Measurements from ENCODE around the gene ACP3. TPM values are rescaled to one million over a fixed set of nuclear protein-coding genes. Genes with fewer than 3 reads are reported as not detected.

ACP3 gene
- total RNA-seq, 1 experiment from 2014 or later = not detected

DNA sequence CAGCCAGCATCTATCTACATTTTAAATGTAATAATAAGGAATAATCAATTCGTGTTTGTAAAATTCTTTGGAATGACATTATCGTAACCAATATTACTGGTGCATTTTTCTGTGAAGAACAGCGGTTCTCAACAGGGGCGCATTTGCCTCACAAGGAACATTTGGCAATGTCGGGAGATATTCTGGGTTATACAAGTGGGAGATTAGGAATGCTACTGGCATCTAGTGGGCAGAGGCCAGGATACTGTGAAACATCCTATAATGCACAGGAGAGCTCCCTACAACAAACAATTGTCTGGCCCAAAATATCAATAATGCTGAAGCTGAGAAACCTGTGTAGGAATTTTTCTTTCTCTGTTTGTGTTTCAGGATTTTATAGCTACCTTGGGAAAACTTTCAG, 25.0 kb downstream of the ACP3 start:
- Histone ChIP-seq H3K4me3 (no peak overlapping the region), H3K27me3 (peaks cover 10% of the 10 kb centered on the region; the same call in 1 of the 2 replicates), H3K9me3 (replicated peaks) (no peaks in the 10 kb centered on the region), H3K36me3 (no peaks in the 10 kb centered on the region), H3K4me1 (peaks cover 6% of the 10 kb centered on the region; the same call in 1 of the 2 replicates), H3K27ac (no peak overlapping the region)
- DNase-seq = no peak

- Histone ChIP-seq H3K4me3 (no peak overlapping the region), H3K27ac (no peak overlapping the region), H3K4me1 (peaks cover 9% of the 10 kb centered on the region; the same call in 1 of the 2 replicates), H3K27me3 (peaks cover 10% of the 10 kb centered on the region; the same call in 1 of the 2 replicates), H3K9me3 (replicated peaks) (no peaks in the 10 kb centered on the region), H3K36me3 (no peaks in the 10 kb centered on the region)
- DNase-seq = no peak
Observed at GRCh38 chr3:132342610-132343009, 25.4 kb downstream of the ACP3 start.

- Histone ChIP-seq H3K9me3 (replicated peaks) (no peaks in the 10 kb centered on the region), H3K36me3 (no peaks in the 10 kb centered on the region), H3K27me3 (peaks cover 10% of the 10 kb centered on the region; the same call in 1 of the 2 replicates), H3K27ac (no peak overlapping the region), H3K4me1 (peaks cover 9% of the 10 kb centered on the region; the same call in 1 of the 2 replicates), H3K4me3 (no peak overlapping the region)
- DNase-seq = peak; percentile 31 to 67
Observed at GRCh38 chr3:132343018-132343612, 25.9 kb downstream of the ACP3 start.

GRCh38 chr3:132344666-132345280, 27.6 kb downstream of the ACP3 start:
- peaks cover 9% of the 10 kb centered on the region; the same call in 1 of the 2 replicates for H3K4me1 ChIP-seq
- peaks cover 10% of the 10 kb centered on the region; the same call in 1 of the 2 replicates for H3K27me3 ChIP-seq
- no peaks in the 10 kb centered on the region for H3K9me3 ChIP-seq (replicated peaks)
- H3K4me3 ChIP-seq = no peak overlapping the region
- DNase-seq = no peak
- no peak overlapping the region for H3K27ac ChIP-seq
- H3K36me3 ChIP-seq = no peaks in the 10 kb centered on the region

DNA sequence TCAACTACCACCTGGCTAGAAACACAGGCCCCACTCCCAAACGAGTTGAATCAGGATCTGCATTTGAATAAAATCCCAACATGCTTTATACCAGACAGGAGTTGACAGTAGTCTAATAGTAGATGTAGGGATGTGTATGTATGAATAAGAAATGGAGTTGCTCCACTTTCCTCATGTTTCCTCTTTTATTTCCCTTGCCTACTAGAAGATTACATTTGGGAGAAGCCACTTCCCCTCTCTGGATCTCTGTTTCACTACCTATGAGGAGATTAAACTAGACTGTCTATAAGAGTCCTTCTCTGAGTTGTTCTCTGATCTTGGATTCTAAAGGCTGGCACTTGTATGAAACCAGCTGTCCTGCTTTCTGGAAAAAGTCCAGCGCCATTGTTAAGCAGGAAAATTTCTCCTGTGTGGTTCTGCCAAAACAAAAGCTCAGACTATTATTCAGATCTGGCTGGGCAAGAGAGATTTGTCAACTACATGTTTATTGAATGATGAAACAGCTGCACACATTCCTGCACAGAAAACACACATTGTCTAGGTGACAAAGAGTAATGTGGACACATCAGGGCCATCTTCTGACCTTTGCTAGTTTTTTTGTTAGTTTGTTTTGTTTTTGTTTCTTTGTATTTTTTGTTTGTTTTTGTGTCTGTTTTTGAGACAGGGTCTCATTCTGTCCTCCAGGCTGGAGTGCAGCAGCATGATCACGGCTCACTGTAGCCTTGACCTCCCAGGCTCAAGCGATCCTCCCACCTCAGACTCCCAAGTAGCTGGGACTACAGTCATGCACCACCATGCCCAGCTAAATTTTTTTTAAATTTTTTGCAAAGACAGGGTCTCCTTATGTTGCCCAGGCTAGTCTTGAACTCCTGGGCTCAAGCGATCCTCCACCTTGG, 29.9 kb downstream of the ACP3 start:
- DNase-seq = peak; percentile 38 to 56
- Histone ChIP-seq H3K4me3 (no peak overlapping the region), H3K9me3 (replicated peaks) (no peaks in the 10 kb centered on the region), H3K36me3 (no peaks in the 10 kb centered on the region), H3K27me3 (no peaks in the 10 kb centered on the region; the same call in 1 of the 2 replicates), H3K4me1 (peaks cover 9% of the 10 kb centered on the region; the same call in 1 of the 2 replicates), H3K27ac (no peak overlapping the region)

DNA sequence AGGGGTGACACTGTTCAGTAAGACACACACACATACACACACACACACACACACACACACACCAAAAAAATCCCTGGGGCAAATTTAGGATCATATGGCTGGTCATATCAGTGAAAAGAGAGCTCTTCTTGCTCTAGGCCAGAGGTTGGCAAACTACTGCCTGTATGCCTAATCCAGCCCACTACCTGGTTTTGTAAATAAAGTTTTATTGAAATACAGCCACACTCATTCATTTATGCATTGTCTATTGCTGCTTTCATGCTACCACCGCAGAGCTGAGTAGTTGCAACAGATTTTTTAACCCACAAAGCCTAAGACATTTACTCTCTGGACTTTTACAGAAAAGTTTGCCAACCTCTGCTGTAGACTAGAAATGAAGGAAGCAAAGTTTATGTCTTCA, 30.6 kb downstream of the ACP3 start:
- Histone ChIP-seq H3K27ac (no peak overlapping the region), H3K9me3 (replicated peaks) (no peaks in the 10 kb centered on the region), H3K27me3 (no peaks in the 10 kb centered on the region; the same call in 1 of the 2 replicates), H3K4me1 (peaks cover 9% of the 10 kb centered on the region; the same call in 1 of the 2 replicates), H3K36me3 (no peaks in the 10 kb centered on the region), H3K4me3 (no peak overlapping the region)
- DNase-seq = no peak

DNA sequence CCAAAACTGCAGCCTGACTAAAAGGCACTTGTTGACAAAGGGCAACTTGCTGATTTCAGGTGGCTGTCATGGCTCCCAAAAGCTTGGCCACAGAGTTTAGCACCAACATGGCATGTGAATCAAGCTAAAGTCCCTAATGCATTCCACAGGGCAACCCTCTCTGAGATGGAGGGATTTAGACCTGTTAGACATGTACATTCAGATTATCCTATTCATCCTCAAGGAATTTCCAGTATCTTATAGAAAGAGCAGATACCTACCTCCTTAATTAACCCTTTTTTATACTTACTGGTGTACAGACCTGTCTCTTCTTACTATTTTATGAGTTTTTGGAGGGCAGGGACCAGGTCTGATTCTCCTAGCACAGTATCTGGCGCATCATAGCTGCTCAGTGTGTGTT, 31.3 kb downstream of the ACP3 start:
- no peaks in the 10 kb centered on the region; the same call in 1 of the 2 replicates for H3K27me3 ChIP-seq
- no peaks in the 10 kb centered on the region for H3K36me3 ChIP-seq
- no peaks in the 10 kb centered on the region for H3K9me3 ChIP-seq (replicated peaks)
- no peak overlapping the region for H3K4me3 ChIP-seq
- no peak for DNase-seq
- no peak overlapping the region for H3K27ac ChIP-seq
- peaks cover 9% of the 10 kb centered on the region; the same call in 1 of the 2 replicates for H3K4me1 ChIP-seq

GRCh38 chr3:132350814-132351213, 33.6 kb downstream of the ACP3 start:
- H3K36me3 ChIP-seq = no peaks in the 10 kb centered on the region
- DNase-seq = no peak
- no peaks in the 10 kb centered on the region; the same call in none of the 2 replicates for H3K27me3 ChIP-seq
- no peak overlapping the region for H3K27ac ChIP-seq
- no peak overlapping the region for H3K4me3 ChIP-seq
- H3K4me1 ChIP-seq = peaks cover 9% of the 10 kb centered on the region; the same call in 1 of the 2 replicates
- H3K9me3 ChIP-seq (replicated peaks) = no peaks in the 10 kb centered on the region

- no peak overlapping the region for H3K4me3 ChIP-seq
- no peak overlapping the region for H3K27ac ChIP-seq
- H3K27me3 ChIP-seq = no peaks in the 10 kb centered on the region; the same call in none of the 2 replicates
- H3K4me1 ChIP-seq = peaks cover 9% of the 10 kb centered on the region; the same call in 1 of the 2 replicates
- no peaks in the 10 kb centered on the region for H3K9me3 ChIP-seq (replicated peaks)
- H3K36me3 ChIP-seq = no peaks in the 10 kb centered on the region
- no peak for DNase-seq
Observed at GRCh38 chr3:132351222-132351806, 34.1 kb downstream of the ACP3 start.

GRCh38 chr3:132352556-132353143, 35.4 kb downstream of the ACP3 start:
- no peak overlapping the region for H3K27ac ChIP-seq
- H3K4me1 ChIP-seq = no peaks in the 10 kb centered on the region
- peak; percentile 53 to 80 for DNase-seq
- no peaks in the 10 kb centered on the region; the same call in none of the 2 replicates for H3K27me3 ChIP-seq
- H3K9me3 ChIP-seq (replicated peaks) = no peaks in the 10 kb centered on the region
- no peak overlapping the region for H3K4me3 ChIP-seq
- no peaks in the 10 kb centered on the region for H3K36me3 ChIP-seq

DNA sequence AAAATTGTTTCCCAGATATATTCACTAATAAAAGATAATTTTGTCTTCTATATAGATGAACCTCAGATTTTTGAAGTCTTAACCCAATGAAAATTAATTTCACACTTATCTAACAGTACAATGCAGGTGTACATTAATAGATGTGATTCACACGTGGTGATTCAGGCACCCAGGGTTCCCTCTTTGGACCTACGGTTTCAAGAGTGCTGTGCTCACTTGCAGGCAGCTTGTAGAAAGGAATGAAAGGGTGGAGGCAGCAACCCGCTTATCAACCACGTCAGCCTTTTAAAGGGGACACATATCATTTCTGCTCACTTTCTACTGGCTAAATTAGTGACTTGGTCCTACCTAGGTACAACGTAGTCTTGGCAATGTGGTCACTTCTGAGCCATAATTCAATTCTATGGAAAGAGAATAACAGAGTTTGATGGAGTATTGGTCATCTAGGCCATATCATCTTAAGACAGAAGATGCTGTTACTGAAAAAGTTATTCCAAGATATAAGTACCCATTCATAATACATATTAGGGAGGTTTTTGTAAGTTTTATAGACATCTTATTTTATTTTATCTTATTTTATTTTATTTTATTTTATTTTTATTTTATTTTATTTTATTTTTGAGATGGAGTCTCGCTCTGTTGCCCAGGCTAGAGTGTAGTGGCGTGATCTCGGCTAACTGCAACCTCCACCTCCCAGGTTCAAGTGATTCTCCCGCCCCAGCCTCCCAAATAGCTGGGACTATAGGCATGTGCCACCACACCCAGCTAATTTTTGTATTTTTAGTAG, 37.9 kb downstream of the ACP3 start:
- Histone ChIP-seq H3K27ac (no peak overlapping the region), H3K27me3 (no peaks in the 10 kb centered on the region; the same call in none of the 2 replicates)
- DNase-seq = no peak

DNA sequence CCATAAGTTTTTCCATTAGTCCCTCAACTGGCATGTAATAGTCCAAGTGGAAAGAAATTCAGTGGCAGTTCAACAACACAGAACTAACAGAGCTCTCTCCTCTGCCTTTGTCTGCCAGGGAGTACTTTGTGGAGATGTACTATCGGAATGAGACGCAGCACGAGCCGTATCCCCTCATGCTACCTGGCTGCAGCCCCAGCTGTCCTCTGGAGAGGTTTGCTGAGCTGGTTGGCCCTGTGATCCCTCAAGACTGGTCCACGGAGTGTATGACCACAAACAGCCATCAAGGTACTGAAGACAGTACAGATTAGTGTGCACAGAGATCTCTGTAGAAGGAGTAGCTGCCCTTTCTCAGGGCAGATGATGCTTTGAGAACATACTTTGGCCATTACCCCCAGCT, 39.4 kb downstream of the ACP3 start:
- H3K4me3 ChIP-seq = no peak overlapping the region
- no peaks in the 10 kb centered on the region for H3K36me3 ChIP-seq
- no peak for DNase-seq
- no peak overlapping the region for H3K27ac ChIP-seq
- H3K27me3 ChIP-seq = no peaks in the 10 kb centered on the region; the same call in none of the 2 replicates
- no peaks in the 10 kb centered on the region for H3K4me1 ChIP-seq
- no peaks in the 10 kb centered on the region for H3K9me3 ChIP-seq (replicated peaks)

More for the DNA sequence above, 37.9 kb downstream of the ACP3 start:
- Histone ChIP-seq H3K4me3 (no peak overlapping the region), H3K9me3 (replicated peaks) (no peaks in the 10 kb centered on the region), H3K4me1 (no peaks in the 10 kb centered on the region), H3K36me3 (no peaks in the 10 kb centered on the region)

- Histone ChIP-seq H3K27me3 (no peaks in the 10 kb centered on the region), H3K9me3 (replicated peaks) (no peaks in the 10 kb centered on the region), H3K36me3 (no peaks in the 10 kb centered on the region), H3K27ac (no peak overlapping the region), H3K4me1 (no peaks in the 10 kb centered on the region), H3K4me3 (no peak overlapping the region)
- DNase-seq = no peak
Observed at GRCh38 chr3:132360717-132361116, 43.5 kb downstream of the ACP3 start.

Data from SJCRH30 (cell line).